Endodermal cell (in vitro differentiated cells): ENCODE measurements around the gene PDF. TPM values are rescaled to one million over a fixed set of nuclear protein-coding genes. Genes with fewer than 3 reads are reported as not detected.

Source experiments
- DNase-seq: peaks from one replicate; pipeline ENCODE4 v3.0.0-alpha.2; 2017
- H3K27ac ChIP-seq: 2 replicates; pipeline ENCODE4 v1.5.1; 2013; ENCODE audit warnings: mild to moderate bottlenecking, low read depth, low read length, moderate library complexity
- H3K27me3 ChIP-seq: 2 replicates; pipeline ENCODE4 v1.6.1; 2013; ENCODE audit warnings: mild to moderate bottlenecking, low read length, moderate library complexity; ENCODE audit not compliant: insufficient read depth, control insufficient read depth, poor library complexity, severe bottlenecking
- H3K36me3 ChIP-seq: 2 replicates; pipeline ENCODE4 v1.7.0; 2013; ENCODE audit warnings: mild to moderate bottlenecking, low read length, moderate library complexity; ENCODE audit not compliant: control insufficient read depth, insufficient read depth
- H3K4me1 ChIP-seq: one replicate; pipeline ENCODE4 v1.7.0; 2013; ENCODE audit warnings: low read length; ENCODE audit not compliant: control insufficient read depth, insufficient read depth
- H3K4me3 ChIP-seq: 2 replicates; pipeline ENCODE4 v1.5.1; 2013; ENCODE audit warnings: mild to moderate bottlenecking, low read length, moderate library complexity
- H3K9ac ChIP-seq: 2 replicates; pipeline ENCODE4 v1.6.1; 2013; ENCODE audit warnings: mild to moderate bottlenecking, low read length, moderate library complexity; ENCODE audit not compliant: poor library complexity, severe bottlenecking; ENCODE audit errors: extremely low read depth
- H3K9me3 ChIP-seq: 2 replicates; pipeline ENCODE4 v1.6.1; 2013; ENCODE audit warnings: mild to moderate bottlenecking, low read length, moderate library complexity; ENCODE audit not compliant: control insufficient read depth
- H3K27ac Mint-ChIP-seq: 2 replicates; pipeline ENCODE4 v1.8.0; 2020; ENCODE audit warnings: mixed read lengths
- H3K27me3 Mint-ChIP-seq: 2 replicates; pipeline ENCODE4 v1.8.0; 2021; ENCODE audit warnings: mild to moderate bottlenecking, mixed read lengths; ENCODE audit not compliant: insufficient read depth
- H3K36me3 Mint-ChIP-seq: 2 replicates; pipeline ENCODE4 v1.8.0; 2020; ENCODE audit warnings: low read depth, mixed read lengths
- H3K4me1 Mint-ChIP-seq: 2 replicates; pipeline ENCODE4 v1.8.0; 2020; ENCODE audit warnings: mixed read lengths
- H3K4me3 Mint-ChIP-seq: 2 replicates; pipeline ENCODE4 v1.8.0; 2020; ENCODE audit warnings: mild to moderate bottlenecking, moderate library complexity, mixed read lengths
- H3K9me3 Mint-ChIP-seq: 2 replicates; pipeline ENCODE4 v1.8.0; 2020; ENCODE audit warnings: mild to moderate bottlenecking, mixed read lengths
- CTCF ChIP-seq: fragments of 200-600 bp; sonication (generic); conservative IDR thresholded peaks from 2 replicates; pipeline ENCODE4 v1.5.0; 2021; ENCODE audit warnings: antibody characterized with exemption, mild to moderate bottlenecking
- WGBS, 2 experiments: methylation state at CpG; one replicate each; pipeline versions ENCODE4 v1.1.5 to v1.1.7; 2013; ENCODE audit warnings: missing lambda C conversion rate in 2 of 2, mixed read lengths in 1 of 2; ENCODE audit not compliant: insufficient coverage in 1 of 2, insufficient read length in 1 of 2; 5-methylcytosine and 5-hydroxymethylcytosine counted together
- total RNA-seq, 2 donors: library from RNA; stranded (reverse); fragmentation: NEBNext Ultra II Directional in 1 of 2; extraction: Animal tissue kit (Norgen Biotek cat#: 25700) in 1 of 2; gene quantifications; 2 replicates in 1 of 2; 3 replicates in 1 of 2; pipeline ENCODE4 v1.2.1, GENCODE V29; 2021

The PDF gene
- total RNA-seq, 2 donors from 2014 or later, result 12.2 to 19.8 TPM

GRCh38 chr16:69368866-69369265, 38.5 kb upstream of the PDF start:
- TF ChIP-seq CTCF, result no peak
- H3K9me3 ChIP-seq, result no peaks in the 10 kb centered on the region
- WGBS, 2 experiments, result 94 to 95% methylated on average over 2 to 3 of the region's 4 CpGs
- no peaks in the 10 kb centered on the region for H3K4me1 ChIP-seq
- Mint-ChIP-seq H3K4me1 (peaks cover 3% of the 10 kb centered on the region), H3K4me3 (no peak overlapping the region), H3K27ac (no peak overlapping the region), H3K27me3 (no peaks in the 10 kb centered on the region), H3K36me3 (peaks cover 66% of the 10 kb centered on the region), H3K9me3 (peaks cover 2% of the 10 kb centered on the region)
- no peak for DNase-seq
- H3K27me3 ChIP-seq, result no peaks in the 10 kb centered on the region
- H3K36me3 ChIP-seq, result peaks cover 72% of the 10 kb centered on the region
- no peak overlapping the region for H3K4me3 ChIP-seq
- H3K9ac ChIP-seq, result no peak overlapping the region
- no peak overlapping the region for H3K27ac ChIP-seq

- Histone ChIP-seq H3K4me1 (no peaks in the 10 kb centered on the region), H3K9ac (no peak overlapping the region), H3K4me3 (no peak overlapping the region), H3K27me3 (no peaks in the 10 kb centered on the region), H3K27ac (no peak overlapping the region), H3K36me3 (peaks cover 72% of the 10 kb centered on the region), H3K9me3 (no peaks in the 10 kb centered on the region)
- Mint-ChIP-seq H3K27me3 (no peaks in the 10 kb centered on the region), H3K9me3 (peaks cover 2% of the 10 kb centered on the region), H3K4me1 (peaks cover 2% of the 10 kb centered on the region), H3K27ac (no peak overlapping the region), H3K36me3 (peaks cover 64% of the 10 kb centered on the region), H3K4me3 (no peak overlapping the region)
- whole genome bisulfite sequencing, 2 experiments, result 97% methylated on average over 6 to 7 of the region's 7 CpGs
- no peak for DNase-seq
- no peak for TF ChIP-seq CTCF
These were observed 37.6 kb upstream of the PDF start for GRCh38 chr16:69367980-69368379.

GRCh38 chr16:69366431-69366830, 36.0 kb upstream of the PDF start:
- Histone ChIP-seq H3K27ac (no peak overlapping the region), H3K9me3 (no peaks in the 10 kb centered on the region), H3K4me3 (no peak overlapping the region), H3K9ac (no peak overlapping the region), H3K27me3 (no peaks in the 10 kb centered on the region), H3K4me1 (no peaks in the 10 kb centered on the region), H3K36me3 (peaks cover 58% of the 10 kb centered on the region)
- DNase-seq, result no peak
- Mint-ChIP-seq H3K27ac (no peak overlapping the region), H3K4me3 (no peak overlapping the region), H3K27me3 (no peaks in the 10 kb centered on the region), H3K4me1 (no peaks in the 10 kb centered on the region), H3K36me3 (peaks cover 55% of the 10 kb centered on the region), H3K9me3 (peaks cover 2% of the 10 kb centered on the region)
- TF ChIP-seq CTCF, result no peak
- 97 to 98% methylated on average over 6 of the region's 7 CpGs for WGBS, 2 experiments
